BLaER1 treated with 17β-estradiol and CSF1 and Interleukin-3, amounts not matched to agents 10 nM and 100 nM (cell line): ENCODE results near the gene SNHG17.
A peak's percentile ranks its signal among the peaks of the same experiment; 100 is the strongest.

Experiments
- H3K27ac ChIP-seq, 11 experiments: shearing (Covaris generic); formaldehyde crosslinking; 2 replicates each; pipeline ENCODE4 v1.8.1; 2022
- H3K27me3 ChIP-seq, 11 experiments: shearing (Covaris generic); formaldehyde crosslinking; 2 replicates each; pipeline ENCODE4 v1.8.1; 2022
- H3K36me3 ChIP-seq, 11 experiments: shearing (Covaris generic); formaldehyde crosslinking; 2 replicates each; pipeline ENCODE4 v1.8.1; 2022
- H3K4me1 ChIP-seq, 10 experiments: shearing (Covaris generic); formaldehyde crosslinking; 2 replicates each; pipeline ENCODE4 v1.8.1; 2022
- H3K4me2 ChIP-seq, 11 experiments: shearing (Covaris generic); formaldehyde crosslinking; 2 replicates each; pipeline ENCODE4 v1.8.1; 2022
- H3K4me3 ChIP-seq, 10 experiments: shearing (Covaris generic); formaldehyde crosslinking; 2 replicates each; pipeline ENCODE4 v1.8.1; 2022
- H3K9ac ChIP-seq, 11 experiments: shearing (Covaris generic); formaldehyde crosslinking; 2 replicates each; pipeline ENCODE4 v1.8.1; 2022
- H3K9me3 ChIP-seq, 11 experiments: shearing (Covaris generic); formaldehyde crosslinking; replicated peaks in 1 of 11; 2 replicates each; pipeline ENCODE4 v1.8.1; 2022
- H4K20me1 ChIP-seq, 11 experiments: shearing (Covaris generic); formaldehyde crosslinking; 2 replicates each; pipeline ENCODE4 v1.8.1; 2022
- Cebpa-rat ChIP-seq, 11 experiments: shearing (Covaris generic); IDR thresholded peaks; 2 replicates each; pipeline ENCODE4 v1.8.1; 2022

SNHG17 gene

DNA sequence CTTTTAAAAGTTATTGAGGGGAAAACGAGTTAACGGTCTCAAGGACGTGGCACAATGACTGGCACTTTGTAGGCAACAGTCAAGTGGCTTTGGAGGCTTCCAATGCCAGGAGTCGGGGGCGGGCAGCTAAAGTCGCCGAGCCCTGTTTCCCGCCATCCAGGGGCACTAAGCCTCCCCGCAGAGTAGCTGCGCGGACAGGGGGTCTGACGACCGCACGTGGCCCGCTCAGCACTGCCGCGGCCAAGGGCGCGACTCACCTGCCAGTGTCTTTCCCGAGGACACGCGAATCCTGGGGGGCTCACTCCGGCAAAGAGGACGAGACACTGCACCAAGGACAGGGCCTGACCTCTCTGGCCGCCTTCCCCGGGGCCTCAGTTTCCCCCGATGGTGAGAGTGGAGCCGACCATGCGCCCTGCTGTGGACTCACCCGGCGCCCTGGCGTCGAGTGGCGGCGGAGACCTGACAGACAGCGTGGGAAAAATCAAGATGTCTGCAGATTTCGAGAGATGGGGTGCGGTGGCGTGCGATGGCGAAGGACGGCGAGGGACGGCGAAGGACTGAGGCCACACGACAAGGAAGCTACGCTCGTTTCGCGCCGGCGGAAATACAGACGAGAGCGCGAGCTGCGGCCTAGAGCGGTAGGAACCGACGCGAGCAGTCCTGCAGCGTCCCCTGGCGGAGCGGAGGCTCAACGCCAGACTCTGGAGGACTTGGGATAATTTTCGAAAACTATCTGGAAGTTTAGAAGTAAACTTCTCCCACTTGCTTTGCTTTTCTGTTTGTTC lies at the start of gene SNHG17:
TSS of gene SNHG17 (minus strand) at position 559 of the 785 bp plus-strand sequence.
- Histone ChIP-seq H3K27me3 (no peaks in the 10 kb centered on the region), H3K27ac (peak within 1 kb of the TSS; percentile 77 to 99 (median 95)), H3K9me3 (peaks cover 0 to 14% (median 5%) of the 10 kb centered on the region in 11 experiments; a peak in 5 of 22 replicates), H3K36me3 (peaks cover 39 to 48% (median 45%) of the 10 kb centered on the region in 11 experiments), H3K4me1 (peaks cover 33 to 42% (median 36%) of the 10 kb centered on the region in 10 experiments), H3K4me3 (peak within 1 kb of the TSS; percentile 70 to 99 (median 88)), H3K9ac (peak within 1 kb of the TSS; percentile 87 to 99 (median 97)), H3K4me2 (peak within 1 kb of the TSS; percentile 88 to 99 (median 97)), H4K20me1 (peaks cover 42 to 48% (median 46%) of the 10 kb centered on the region in 11 experiments)
- no peak for TF ChIP-seq Cebpa-rat (IDR thresholded peaks at IDR 0.05)

DNA sequence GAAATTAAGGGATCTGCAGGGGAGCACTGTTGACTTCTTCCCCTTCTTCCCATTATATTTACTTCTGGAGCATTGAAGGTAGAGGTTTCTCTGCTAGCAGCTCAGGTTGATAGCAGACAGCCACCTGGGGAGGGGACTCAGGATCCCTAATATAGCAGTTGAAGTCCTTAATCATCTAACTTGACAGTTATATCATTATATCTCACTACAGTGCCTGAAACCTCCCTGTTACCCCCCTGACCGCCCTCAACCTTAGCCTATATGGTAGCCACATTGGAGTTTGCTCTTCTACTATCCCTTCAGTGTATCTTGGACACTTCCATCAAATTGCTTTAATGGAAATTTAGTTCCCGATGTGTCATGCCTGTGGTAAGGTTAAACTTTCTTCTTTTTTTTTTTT lies 44.5 kb upstream of the SNHG17 start:
- no peak for TF ChIP-seq Cebpa-rat (IDR thresholded peaks at IDR 0.05)
- Histone ChIP-seq H3K9me3 (no peaks in the 10 kb centered on the region), H3K36me3 (peaks cover 26 to 49% (median 41%) of the 10 kb centered on the region in 11 experiments), H3K27me3 (no peaks in the 10 kb centered on the region), H4K20me1 (peaks cover 54 to 98% (median 95%) of the 10 kb centered on the region in 11 experiments; a peak in 20 of 22 replicates), H3K9ac (no peak overlapping the region), H3K4me1 (peaks cover 1 to 12% (median 3%) of the 10 kb centered on the region in 10 experiments; a peak in 18 of 20 replicates), H3K4me2 (no peak overlapping the region), H3K27ac (no peak overlapping the region), H3K4me3 (no peak overlapping the region)

DNA sequence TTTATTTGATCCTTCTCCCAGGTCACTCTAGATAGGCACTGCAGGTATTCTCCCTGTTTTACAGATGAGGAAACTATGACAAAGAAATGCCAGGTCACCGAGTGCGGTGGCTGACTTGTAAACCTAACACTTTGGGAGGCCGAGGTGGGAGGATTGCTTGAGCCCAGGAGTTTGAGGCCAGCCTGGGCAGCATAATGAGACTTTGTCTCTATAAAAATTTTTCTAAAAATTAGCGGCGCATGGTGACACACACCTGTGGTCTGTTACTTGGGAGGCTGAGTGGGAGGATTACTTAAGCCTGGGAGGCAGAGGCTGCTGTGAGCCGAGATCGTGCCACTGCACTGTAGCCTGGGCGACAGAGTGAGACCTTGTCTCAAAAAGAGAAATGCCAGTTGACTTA lies 42.6 kb upstream of the SNHG17 start:
- Histone ChIP-seq H3K4me3 (no peak overlapping the region), H3K36me3 (peaks cover 16 to 45% (median 27%) of the 10 kb centered on the region in 11 experiments), H3K27me3 (no peaks in the 10 kb centered on the region), H4K20me1 (peaks cover 46 to 98% (median 91%) of the 10 kb centered on the region in 11 experiments; a peak in 20 of 22 replicates), H3K9ac (no peak overlapping the region), H3K9me3 (no peaks in the 10 kb centered on the region), H3K4me1 (peaks cover 16 to 25% (median 18%) of the 10 kb centered on the region in 10 experiments), H3K4me2 (no peak overlapping the region), H3K27ac (no peak overlapping the region)
- TF ChIP-seq Cebpa-rat (IDR thresholded peaks at IDR 0.05), result no peak

GRCh38 chr20:38473367-38473795 lies 38.3 kb upstream of the SNHG17 start:
- peak overlapping the region; percentile 85 to 95 (median 91) for H3K9ac ChIP-seq
- H3K27ac ChIP-seq, result peak overlapping the region; percentile 73 to 89 (median 86)
- no peaks in the 10 kb centered on the region for H3K27me3 ChIP-seq
- H3K9me3 ChIP-seq, result no peaks in the 10 kb centered on the region
- peaks cover 0 to 23% (median 8%) of the 10 kb centered on the region in 11 experiments; a peak in 8 of 22 replicates for H3K36me3 ChIP-seq
- peaks cover 21 to 26% (median 23%) of the 10 kb centered on the region in 10 experiments for H3K4me1 ChIP-seq
- peak overlapping the region; percentile 79 to 99 (median 96) for H3K4me3 ChIP-seq
- H3K4me2 ChIP-seq, result peak overlapping the region; percentile 85 to 97 (median 93)
- TF ChIP-seq Cebpa-rat (IDR thresholded peaks at IDR 0.05), result no peak
- peaks cover 30 to 56% (median 52%) of the 10 kb centered on the region in 11 experiments; a peak in 20 of 22 replicates for H4K20me1 ChIP-seq

DNA sequence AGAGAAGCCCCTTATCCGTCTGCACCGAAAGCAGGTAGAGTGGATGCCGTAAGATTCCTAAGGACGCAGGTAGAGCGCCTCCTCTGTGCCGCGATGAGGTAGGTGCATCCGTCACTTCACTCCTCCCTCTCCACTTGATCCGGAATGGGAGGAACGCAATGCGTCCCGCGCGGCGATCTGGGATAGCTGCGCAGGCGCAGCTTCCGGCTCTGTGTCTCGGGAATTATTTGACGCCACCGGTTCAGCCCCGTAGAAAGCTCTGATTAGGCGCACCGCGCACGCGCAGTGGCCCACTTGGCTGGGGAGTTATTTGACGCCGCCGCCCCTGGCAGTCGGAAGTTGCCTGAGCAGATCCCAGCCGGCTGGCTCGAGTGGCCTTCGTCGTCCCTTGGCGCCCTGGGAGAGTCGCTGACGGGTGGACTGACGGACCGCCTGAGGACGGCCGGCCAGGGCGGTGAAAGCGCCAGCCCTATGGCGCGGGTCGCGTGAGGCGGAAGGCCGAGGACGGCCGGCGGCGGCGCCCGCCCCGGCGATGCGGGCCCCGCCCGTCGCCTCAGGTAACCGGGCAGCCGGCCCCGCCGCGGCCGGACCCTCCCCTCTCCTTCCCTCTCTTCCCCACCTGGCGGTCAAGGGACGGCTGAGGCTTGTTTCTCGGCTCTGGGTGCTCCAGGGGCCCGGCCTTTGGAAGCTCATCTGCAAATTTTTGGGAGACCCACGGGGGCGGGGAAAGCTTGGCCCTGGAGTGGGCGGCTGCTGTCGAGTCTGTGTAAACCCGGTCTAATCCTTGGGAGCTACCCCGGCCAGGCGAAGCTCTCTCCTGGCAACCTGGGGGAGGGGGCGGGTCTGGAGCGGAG lies 37.6 kb upstream of the SNHG17 start, which contains the start of gene RALGAPB:
TSS of gene RALGAPB (plus strand) at position 331 of the 854 bp plus-strand sequence. CDS start 15,590 bp downstream, outside the sequence.
- Histone ChIP-seq H3K9ac (peak within 1 kb of the TSS; percentile 85 to 95 (median 91)), H3K36me3 (peaks cover 0 to 17% (median 4%) of the 10 kb centered on the region in 11 experiments; a peak in 7 of 22 replicates), H3K27me3 (no peaks in the 10 kb centered on the region), H3K4me2 (peak within 1 kb of the TSS; percentile 85 to 97 (median 93)), H3K27ac (peak within 1 kb of the TSS; percentile 73 to 89 (median 86)), H3K4me3 (peak within 1 kb of the TSS; percentile 79 to 99 (median 96)), H4K20me1 (peaks cover 24 to 50% (median 46%) of the 10 kb centered on the region in 11 experiments; a peak in 20 of 22 replicates), H3K4me1 (peaks cover 21 to 26% (median 23%) of the 10 kb centered on the region in 10 experiments), H3K9me3 (no peaks in the 10 kb centered on the region)
- TF ChIP-seq Cebpa-rat (IDR thresholded peaks at IDR 0.05), result no peak

DNA sequence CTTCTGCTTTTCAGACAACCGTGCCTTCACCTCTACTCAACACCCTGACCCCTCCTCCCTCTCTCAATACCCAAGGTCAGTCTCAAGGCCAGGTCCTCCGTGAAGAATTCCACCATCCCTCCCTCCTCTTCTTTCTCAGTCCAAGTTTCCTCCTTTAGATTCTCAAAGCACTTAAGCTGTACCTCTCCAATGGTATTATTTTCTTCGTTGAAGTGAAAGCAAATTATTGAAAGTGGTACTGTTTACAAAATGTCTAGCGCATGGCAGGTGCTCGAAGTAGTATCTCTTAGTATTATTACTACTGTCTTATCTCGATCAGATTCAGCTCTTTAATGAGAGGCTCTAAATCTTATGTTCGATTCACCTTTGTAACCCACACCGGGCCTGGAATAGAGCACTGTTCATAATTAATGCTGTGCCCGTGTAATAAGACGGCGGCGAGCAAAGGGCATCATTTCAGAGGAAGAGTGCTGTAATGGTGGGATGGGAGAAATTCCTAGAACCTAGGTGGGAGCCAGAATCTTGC lies 36.9 kb upstream of the SNHG17 start:
- Histone ChIP-seq H3K9me3 (no peaks in the 10 kb centered on the region), H3K36me3 (peaks cover 0 to 13% (median 0%) of the 10 kb centered on the region in 11 experiments; a peak in 3 of 22 replicates), H4K20me1 (peaks cover 17 to 43% (median 39%) of the 10 kb centered on the region in 11 experiments; a peak in 19 of 22 replicates), H3K27me3 (no peaks in the 10 kb centered on the region), H3K4me3 (peak overlapping the region; percentile 79 to 99 (median 96)), H3K4me1 (peaks cover 21 to 26% (median 23%) of the 10 kb centered on the region in 10 experiments), H3K27ac (peak overlapping the region in 9 of 11 experiments; percentile 10 to 88 (median 49); a peak in 14 of 22 replicates), H3K9ac (peak overlapping the region; percentile 35 to 95 (median 91); a peak in 21 of 22 replicates), H3K4me2 (peak overlapping the region; percentile 68 to 93 (median 79))
- TF ChIP-seq Cebpa-rat (IDR thresholded peaks at IDR 0.05), result no peak

DNA sequence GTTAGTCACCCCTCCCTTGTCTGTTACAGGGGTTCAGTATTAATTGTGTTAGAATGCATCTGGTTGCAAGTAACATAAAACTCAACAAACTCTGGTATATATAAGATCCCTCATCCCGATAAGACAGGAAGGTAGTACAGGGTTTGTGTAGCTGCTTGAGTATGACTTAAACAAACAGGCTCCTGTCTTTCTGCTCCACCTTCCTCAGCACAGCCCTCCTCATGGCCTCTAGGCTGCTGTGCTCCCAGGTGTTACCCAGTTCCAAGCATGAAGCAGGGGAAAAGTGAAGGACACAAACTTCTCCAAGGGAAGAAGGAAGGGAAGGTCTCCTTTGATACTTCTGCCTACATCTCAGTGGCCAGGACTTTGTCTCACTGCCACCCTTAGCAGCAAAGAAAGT lies 36.1 kb upstream of the SNHG17 start:
- H4K20me1 ChIP-seq, result peaks cover 13 to 35% (median 31%) of the 10 kb centered on the region in 11 experiments; a peak in 19 of 22 replicates
- H3K4me3 ChIP-seq, result no peak overlapping the region
- H3K27me3 ChIP-seq, result no peaks in the 10 kb centered on the region
- peaks cover 20 to 26% (median 23%) of the 10 kb centered on the region in 10 experiments for H3K4me1 ChIP-seq
- H3K9me3 ChIP-seq, result no peaks in the 10 kb centered on the region
- peaks cover 0 to 13% (median 0%) of the 10 kb centered on the region in 11 experiments; a peak in 3 of 22 replicates for H3K36me3 ChIP-seq
- no peak overlapping the region for H3K9ac ChIP-seq
- H3K27ac ChIP-seq, result no peak overlapping the region
- H3K4me2 ChIP-seq, result no peak overlapping the region
- TF ChIP-seq Cebpa-rat (IDR thresholded peaks at IDR 0.05), result no peak

DNA sequence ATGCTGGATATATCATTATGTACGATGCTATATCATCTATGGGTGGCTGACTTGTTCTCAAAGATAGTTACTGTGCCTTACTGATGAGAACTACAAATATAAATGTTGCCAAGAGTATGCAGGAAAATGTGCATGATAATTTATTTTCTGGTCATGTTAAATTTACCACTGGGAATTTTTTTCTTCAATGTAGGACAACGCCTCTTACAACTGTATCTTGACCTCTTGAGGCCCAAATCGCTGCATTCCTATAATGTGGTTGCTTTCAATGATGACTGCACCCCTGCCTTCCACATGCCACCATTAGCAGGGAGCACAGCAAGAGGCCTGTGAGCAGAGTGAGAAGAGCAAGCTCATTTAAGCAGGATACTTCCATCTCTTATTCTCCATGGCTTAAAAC lies 31.9 kb upstream of the SNHG17 start:
- H3K36me3 ChIP-seq, result no peaks in the 10 kb centered on the region
- H3K9ac ChIP-seq, result no peak overlapping the region
- no peaks in the 10 kb centered on the region for H3K27me3 ChIP-seq
- no peak overlapping the region for H3K4me3 ChIP-seq
- peaks cover 0 to 7% (median 4%) of the 10 kb centered on the region in 11 experiments; a peak in 11 of 22 replicates for H3K9me3 ChIP-seq
- no peaks in the 10 kb centered on the region for H4K20me1 ChIP-seq
- H3K4me1 ChIP-seq, result peaks cover 0 to 5% (median 3%) of the 10 kb centered on the region in 10 experiments; a peak in 10 of 20 replicates
- H3K4me2 ChIP-seq, result no peak overlapping the region
- no peak overlapping the region for H3K27ac ChIP-seq
- no peak for TF ChIP-seq Cebpa-rat (IDR thresholded peaks at IDR 0.05)
